HepG2 (cell line): ENCODE data around the gene RNF114. TPM values are rescaled to one million over a fixed set of nuclear protein-coding genes. Genes with fewer than 3 reads are reported as not detected.

ENCODE experiments used
- AGO2 ChIP-seq: fragments of 200-400 bp; formaldehyde crosslinking; optimal IDR thresholded peaks from 2 replicates; pipeline ENCODE3; 2017; ENCODE audit warnings: mild to moderate bottlenecking, low read depth, low read length, moderate library complexity
- CSRNP1 ChIP-seq: sonication (generic); formaldehyde crosslinking; IDR thresholded peaks from 2 replicates; pipeline ENCODE4 v1.8.1; 2023; ENCODE audit warnings: mild to moderate bottlenecking, missing genetic modification reagents
- HMG20B ChIP-seq: conservative IDR thresholded peaks from 2 replicates; pipeline ENCODE4 v1.6.1; 2016; ENCODE audit warnings: missing genetic modification reagents, missing compliant biosample characterization
- KIAA2018 ChIP-seq: sonication (generic); formaldehyde crosslinking; IDR thresholded peaks from 2 replicates; pipeline ENCODE4 v1.5.0; 2020; ENCODE audit warnings: mild to moderate bottlenecking, missing genetic modification reagents, borderline replicate concordance
- NR1H2 ChIP-seq: sonication (generic); formaldehyde crosslinking; IDR thresholded peaks from 2 replicates; pipeline ENCODE4 v1.8.1; 2022; ENCODE audit warnings: low read depth, missing genetic modification reagents, borderline replicate concordance
- RBM22 ChIP-seq: fragments of 200-400 bp; formaldehyde crosslinking; optimal IDR thresholded peaks from 2 replicates; pipeline ENCODE3; 2017; ENCODE audit warnings: mild to moderate bottlenecking, low read length, moderate library complexity
- SMARCE1 ChIP-seq: fragments of 450-650 bp; IDR thresholded peaks from 2 replicates; pipeline ENCODE4 v1.6.1; 2017; ENCODE audit warnings: borderline replicate concordance
- ZNF136 ChIP-seq: sonication (generic); formaldehyde crosslinking; IDR thresholded peaks from 2 replicates; pipeline ENCODE4 v1.8.1; 2022; ENCODE audit warnings: low read depth, mild to moderate bottlenecking, moderate library complexity, missing genetic modification reagents
- ZNF382 ChIP-seq: sonication (generic); formaldehyde crosslinking; IDR thresholded peaks from 2 replicates; pipeline ENCODE4 v1.5.0; 2020; ENCODE audit warnings: missing genetic modification reagents, mild to moderate bottlenecking, borderline replicate concordance
- ZNF546 ChIP-seq: sonication (generic); formaldehyde crosslinking; conservative IDR thresholded peaks from 2 replicates; pipeline ENCODE4 v1.8.1; 2023; ENCODE audit warnings: mild to moderate bottlenecking, missing genetic modification reagents
- ZNF552 ChIP-seq: sonication (generic); formaldehyde crosslinking; IDR thresholded peaks from 2 replicates; pipeline ENCODE4 v1.9.0; 2022; ENCODE audit warnings: missing genetic modification reagents, mild to moderate bottlenecking, borderline replicate concordance
- ZNF605 ChIP-seq: sonication (generic); formaldehyde crosslinking; IDR thresholded peaks from 2 replicates; pipeline ENCODE4 v1.8.0; 2022; ENCODE audit warnings: mild to moderate bottlenecking, missing genetic modification reagents
- ZNF674 ChIP-seq: sonication (generic); formaldehyde crosslinking; IDR thresholded peaks from 2 replicates; pipeline ENCODE4 v1.5.0; 2020; ENCODE audit warnings: low read depth, mild to moderate bottlenecking, missing genetic modification reagents
- polyA plus RNA-seq, 8 experiments: library from polyadenylated mRNA; depleted of rRNA in 3 of 8; stranded (reverse) in 7 of 8; unstranded in 1 of 8; fragments of >200 nt; fragmentation: Illumina TruSeq in 4 of 8; extraction: Trizol in 4 of 8; gene quantifications; 2 replicates each; pipeline versions ENCODE4 v1.2.1 to v1.2.3, GENCODE V29; 2011 to 2016; ENCODE audit warnings: low read depth in 4 of 8, missing spikeins in 1 of 8, mixed read lengths in 1 of 8; ENCODE audit not compliant: insufficient read depth in 1 of 8
- total RNA-seq, 5 experiments: library from RNA; depleted of rRNA; stranded (reverse); fragments of >200 nt; fragmentation: Illumina TruSeq; extraction: Trizol; gene quantifications; 2 replicates each; pipeline ENCODE4 v1.2.3, GENCODE V29; 2016; ENCODE audit warnings: low read depth in 1 of 5
- TF ChIP-seq, protein P1 (sequence below), 2 experiments: sonication (generic) in 1 of 2; formaldehyde crosslinking in 1 of 2; IDR thresholded peaks; 2 replicates each; pipeline versions ENCODE4 v1.5.1 to v1.6.1; 2011 to 2020; ENCODE audit warnings: borderline replicate concordance in 1 of 2, low read depth in 1 of 2, low read length in 1 of 2, mild to moderate bottlenecking in 1 of 2, missing genetic modification reagents in 1 of 2, moderate library complexity in 1 of 2
- TF ChIP-seq, protein P2 (sequence below): sonication (generic); formaldehyde crosslinking; IDR thresholded peaks from 2 replicates; pipeline ENCODE4 v1.4.0; 2020; ENCODE audit warnings: missing genetic modification reagents

RNF114 gene
- total and polyA plus RNA-seq, 2 of the 13 experiments (the other 11 are each of a cell fraction or from before 2014, with no cell fraction given) = 119 to 126 TPM

DNA sequence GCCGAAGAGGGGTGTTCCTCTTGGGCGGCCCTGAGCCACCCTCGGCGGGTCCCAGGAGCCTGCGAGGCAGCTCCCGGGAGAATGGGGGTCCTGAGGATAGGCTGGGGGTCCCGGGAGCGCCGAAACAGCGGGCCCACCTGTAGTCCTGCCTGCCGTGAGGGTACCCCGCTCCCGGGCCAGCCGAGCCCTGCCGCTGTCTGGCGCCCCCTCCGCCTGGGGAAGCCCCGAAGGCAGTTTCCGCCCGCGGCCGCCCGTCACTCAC lies 21.1 kb upstream of the RNF114 start (continued):
- TF ChIP-seq KIAA2018 (0 out of 2 replicates have a peak, but pooled peaks have one; percentile 72), ZNF136 (CRISPR knock-in tag) (no peak), RBM22 (no peak), ZNF546 (CRISPR knock-in tag) (no peak; the same call in 1 of the 2 replicates), NR1H2 (CRISPR knock-in tag) (no peak), ZNF674 (CRISPR knock-in tag) (no peak; the same call in 1 of the 2 replicates), ZNF382 (CRISPR knock-in tag) (no peak), ZNF552 (CRISPR knock-in tag) (0 out of 2 replicates have a peak, but pooled peaks have one; percentile 43), CSRNP1 (CRISPR knock-in tag) (no peak), SMARCE1 (no peak), AGO2 (peak; percentile 84), ZNF605 (CRISPR knock-in tag) (0 out of 2 replicates have a peak, but pooled peaks have one; percentile 3), HMG20B (CRISPR knock-in tag) (no peak)
- TF ChIP-seq, protein P1, sequence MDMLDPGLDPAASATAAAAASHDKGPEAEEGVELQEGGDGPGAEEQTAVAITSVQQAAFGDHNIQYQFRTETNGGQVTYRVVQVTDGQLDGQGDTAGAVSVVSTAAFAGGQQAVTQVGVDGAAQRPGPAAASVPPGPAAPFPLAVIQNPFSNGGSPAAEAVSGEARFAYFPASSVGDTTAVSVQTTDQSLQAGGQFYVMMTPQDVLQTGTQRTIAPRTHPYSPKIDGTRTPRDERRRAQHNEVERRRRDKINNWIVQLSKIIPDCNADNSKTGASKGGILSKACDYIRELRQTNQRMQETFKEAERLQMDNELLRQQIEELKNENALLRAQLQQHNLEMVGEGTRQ (IDR thresholded peaks at IDR 0.05; ENCODE audit: low read depth, low read length) = no peak
- TF ChIP-seq, protein P1 (CRISPR knock-in tag; IDR thresholded peaks at IDR 0.05; ENCODE audit: borderline replicate concordance) = 0 out of 2 replicates have a peak, but pooled peaks have one; percentile 51
- TF ChIP-seq, protein P2, sequence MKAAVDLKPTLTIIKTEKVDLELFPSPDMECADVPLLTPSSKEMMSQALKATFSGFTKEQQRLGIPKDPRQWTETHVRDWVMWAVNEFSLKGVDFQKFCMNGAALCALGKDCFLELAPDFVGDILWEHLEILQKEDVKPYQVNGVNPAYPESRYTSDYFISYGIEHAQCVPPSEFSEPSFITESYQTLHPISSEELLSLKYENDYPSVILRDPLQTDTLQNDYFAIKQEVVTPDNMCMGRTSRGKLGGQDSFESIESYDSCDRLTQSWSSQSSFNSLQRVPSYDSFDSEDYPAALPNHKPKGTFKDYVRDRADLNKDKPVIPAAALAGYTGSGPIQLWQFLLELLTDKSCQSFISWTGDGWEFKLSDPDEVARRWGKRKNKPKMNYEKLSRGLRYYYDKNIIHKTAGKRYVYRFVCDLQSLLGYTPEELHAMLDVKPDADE (CRISPR knock-in tag) = no peak
